HCT116 (cell line): ENCODE data around the gene MICALL2. TPM values are rescaled to one million over a fixed set of nuclear protein-coding genes. Genes with fewer than 3 reads are reported as not detected.

Experiments
- ATAC-seq: fragments of 200-7000 bp; cut with Tn5 transposase; 2 replicates; pipeline ENCODE4 v1.9.1; 2020; ENCODE audit warnings: mild to moderate bottlenecking, moderate library complexity
- BruUV-seq: library from RNA; stranded (reverse); fragments of 400-500 nt; replicated peaks from 2 replicates; lab custom pipeline; 2021; lab: Mats Ljungman, UMichigan
- CTCF ChIA-PET: fragments of 300-600 bp; sonication (Branson Sonifier 250); formaldehyde crosslinking; loops from one replicate; lab custom pipeline; 2021; ENCODE audit warnings: antibody characterized with exemption; lab: Charles Lee
- POLR2A ChIA-PET: fragments of 300-600, 350-600 bp; sonication (Branson Sonifier 250); formaldehyde crosslinking; loops from one replicate; lab custom pipeline; 2021; ENCODE audit warnings: antibody characterized with exemption; lab: Charles Lee
- RAD21 ChIA-PET, 2 experiments: fragments of 300-600 bp; sonication (Branson Sonifier 250); formaldehyde crosslinking; loops; one replicate each; lab custom pipeline; 2023; ENCODE audit warnings: low total read pairs in 2 of 2; ENCODE audit not compliant: uncharacterized antibody in 2 of 2, unreplicated experiment in 2 of 2, low non-redundant PET in 1 of 2; lab: Charles Lee
- DNase-seq: peaks from one replicate; pipeline ENCODE4 v3.0.0-alpha.2; 2010; ENCODE audit warnings: low read depth, low spot score
- H2AFZ ChIP-seq: fragments of 200-600 bp; shearing (Covaris generic), sonication (generic); 2 replicates; pipeline ENCODE4 v1.6.1; 2017; ENCODE audit warnings: low read depth, mixed run types, mixed read lengths, antibody characterized with exemption, low read length; ENCODE audit not compliant: poor library complexity, severe bottlenecking
- H3K27ac ChIP-seq: 2 replicates; pipeline ENCODE4 v1.5.1; 2012; ENCODE audit warnings: low read depth, low read length
- H3K27me3 ChIP-seq: fragments of 200-600 bp; sonication (generic); 2 replicates; pipeline ENCODE4 v1.6.1; 2016; ENCODE audit warnings: mixed run types, low read length, mixed read lengths; ENCODE audit not compliant: insufficient read depth
- H3K36me3 ChIP-seq, 2 experiments: fragments of 200-500 bp in 1 of 2; fragments of 200-600 bp in 1 of 2; sonication (Bioruptor generic) in 1 of 2; sonication (generic) in 1 of 2; 2 replicates each; pipeline versions ENCODE4 v1.5.1 to v1.6.1; 2014 to 2016; ENCODE audit warnings: low read length in 2 of 2, inconsistent platforms in 1 of 2, mixed read lengths in 1 of 2, mixed run types in 1 of 2; ENCODE audit not compliant: insufficient read depth in 2 of 2, control insufficient read depth in 1 of 2
- H3K4me1 ChIP-seq, 2 experiments: fragments of 200-600 bp in 1 of 2; sonication (generic) in 1 of 2; 2 replicates each; pipeline versions ENCODE4 v1.5.1 to v1.6.1; 2012 to 2017; ENCODE audit warnings: low read length in 2 of 2, inconsistent platforms in 1 of 2, mild to moderate bottlenecking in 1 of 2, mixed read lengths in 1 of 2, mixed run types in 1 of 2, moderate library complexity in 1 of 2; ENCODE audit not compliant: insufficient read depth in 2 of 2, control insufficient read depth in 1 of 2
- H3K4me2 ChIP-seq: fragments of 200-600 bp; sonication (generic); 2 replicates; pipeline ENCODE4 v1.6.1; 2017; ENCODE audit warnings: mixed run types, low read length, mixed read lengths
- H3K4me3 ChIP-seq, 2 experiments: fragments of 200-600 bp in 1 of 2; sonication (generic) in 1 of 2; replicated peaks in 1 of 2; 2 replicates each; pipeline ENCODE4 v1.5.1; 2011 to 2016; ENCODE audit warnings: low read length in 2 of 2, control low read depth in 1 of 2, low read depth in 1 of 2, mild to moderate bottlenecking in 1 of 2, mixed read lengths in 1 of 2, mixed run types in 1 of 2
- H3K79me2 ChIP-seq: fragments of 200-600 bp; sonication (generic); 2 replicates; pipeline ENCODE4 v1.6.1; 2017; ENCODE audit warnings: mild to moderate bottlenecking, mixed run types, low read length, moderate library complexity, mixed read lengths; ENCODE audit not compliant: insufficient read depth
- H3K9ac ChIP-seq: fragments of 200-600 bp; sonication (generic); 2 replicates; pipeline ENCODE4 v1.6.1; 2016; ENCODE audit warnings: low read length, mixed read lengths
- H3K9me2 ChIP-seq: fragments of 200-600 bp; sonication (generic), shearing (Covaris generic); 2 replicates; pipeline ENCODE4 v1.6.1; 2017; ENCODE audit warnings: mixed run types, mild to moderate bottlenecking, moderate library complexity; ENCODE audit not compliant: insufficient read depth
- H3K9me3 ChIP-seq, 2 experiments: fragments of 200-500 bp in 1 of 2; fragments of 200-600 bp in 1 of 2; sonication (Bioruptor generic) in 1 of 2; sonication (generic) in 1 of 2; 2 replicates each; pipeline ENCODE4 v1.6.1; 2014 to 2017; ENCODE audit warnings: low read length in 2 of 2, mixed read lengths in 2 of 2, inconsistent platforms in 1 of 2, low read depth in 1 of 2, mild to moderate bottlenecking in 1 of 2, mixed run types in 1 of 2, moderate library complexity in 1 of 2; ENCODE audit not compliant: control insufficient read depth in 1 of 2, insufficient read depth in 1 of 2
- H4K20me1 ChIP-seq: fragments of 200-600 bp; sonication (generic), shearing (Covaris generic); 2 replicates; pipeline ENCODE4 v1.6.1; 2017; ENCODE audit warnings: mixed run types, mild to moderate bottlenecking, moderate library complexity; ENCODE audit not compliant: insufficient read depth
- CBX3 ChIP-seq: IDR thresholded peaks from 2 replicates; pipeline ENCODE4 v1.6.1; 2012; ENCODE audit warnings: low read depth
- CTCF ChIP-seq, 3 experiments: fragments of 200-600 bp in 1 of 3; sonication (generic) in 1 of 3; IDR thresholded peaks in 2 of 3; conservative IDR thresholded peaks in 1 of 3; 2 replicates each; pipeline ENCODE4 v1.5.1; 2012 to 2017; ENCODE audit warnings: low read depth in 2 of 3, low read length in 2 of 3, antibody characterized with exemption in 1 of 3, borderline replicate concordance in 1 of 3, control low read depth in 1 of 3, mild to moderate bottlenecking in 1 of 3, mixed read lengths in 1 of 3, mixed run types in 1 of 3, moderate library complexity in 1 of 3; ENCODE audit not compliant: insufficient read depth in 1 of 3
- ELF1 ChIP-seq: IDR thresholded peaks from 2 replicates; pipeline ENCODE4 v1.6.1; 2012; ENCODE audit warnings: low read depth, borderline replicate concordance
- EZH2 ChIP-seq: fragments of 200-600 bp; sonication (generic); IDR thresholded peaks from 2 replicates; pipeline ENCODE4 v1.6.1; 2017; ENCODE audit warnings: antibody characterized with exemption, mixed run types
- EZH2phosphoT487 ChIP-seq: fragments of 200-600 bp; IDR thresholded peaks from 2 replicates; pipeline ENCODE4 v1.6.1; 2018; ENCODE audit warnings: antibody characterized with exemption, borderline replicate concordance
- JUND ChIP-seq: IDR thresholded peaks from 2 replicates; pipeline ENCODE4 v1.6.1; 2012
- POLR2A ChIP-seq: IDR thresholded peaks from 2 replicates; pipeline ENCODE4 v1.7.0; 2011; ENCODE audit warnings: borderline replicate concordance; ENCODE audit not compliant: insufficient read depth, insufficient read length; ENCODE audit errors: extremely low read depth
- POLR2AphosphoS5 ChIP-seq: IDR thresholded peaks from 2 replicates; pipeline ENCODE4 v1.6.1; 2011; ENCODE audit warnings: mild to moderate bottlenecking, low read depth, low read length, moderate library complexity
- RAD21 ChIP-seq: IDR thresholded peaks from 2 replicates; pipeline ENCODE4 v1.6.1; 2012; ENCODE audit warnings: low read depth, mild to moderate bottlenecking
- REST ChIP-seq: IDR thresholded peaks from 2 replicates; pipeline ENCODE4 v1.6.1; 2012; ENCODE audit warnings: low read depth
- SIN3A ChIP-seq: IDR thresholded peaks from 2 replicates; pipeline ENCODE4 v1.6.1; 2012; ENCODE audit warnings: low read depth
- SP1 ChIP-seq: IDR thresholded peaks from 2 replicates; pipeline ENCODE4 v1.6.1; 2012; ENCODE audit warnings: low read depth
- SRF ChIP-seq: IDR thresholded peaks from 2 replicates; pipeline ENCODE4 v1.6.1; 2012; ENCODE audit warnings: low read depth
- YY1 ChIP-seq: IDR thresholded peaks from 2 replicates; pipeline ENCODE4 v1.6.1; 2011; ENCODE audit warnings: low read length, low read depth, moderate library complexity, mild to moderate bottlenecking; ENCODE audit not compliant: insufficient replicate concordance; ENCODE audit errors: extremely low read depth
- ZBTB33 ChIP-seq: IDR thresholded peaks from 2 replicates; pipeline ENCODE4 v1.6.1; 2011; ENCODE audit warnings: mild to moderate bottlenecking, low read length, moderate library complexity; ENCODE audit not compliant: insufficient replicate concordance; ENCODE audit errors: extremely low read depth
- ZFX ChIP-seq: fragments of 450-650 bp; IDR thresholded peaks from 2 replicates; pipeline ENCODE4 v1.6.1; 2017
- ZNF274 ChIP-seq: fragments of 200-500 bp; sonication (Bioruptor generic); IDR thresholded peaks from 2 replicates; pipeline ENCODE4 v1.6.1; 2014; ENCODE audit warnings: mild to moderate bottlenecking, low read depth, low read length, inconsistent platforms
- intact Hi-C: fragments of 100-400 bp; cut with micrococcal nuclease; formaldehyde crosslinking; loops from 2 replicates; pipeline ENCODE4 v1.10.0; 2022
- total RNA-seq: library from RNA; stranded (reverse); gene quantifications from one replicate; pipeline ENCODE4 v1.2.1, GENCODE V29; 2021; ENCODE audit not compliant: unreplicated experiment
- TF ChIP-seq, protein P1 (sequence below): IDR thresholded peaks from 2 replicates; pipeline ENCODE4 v1.6.1; 2012

Gene MICALL2
- total RNA-seq, 1 experiment from 2014 or later = 60.7 TPM

DNA sequence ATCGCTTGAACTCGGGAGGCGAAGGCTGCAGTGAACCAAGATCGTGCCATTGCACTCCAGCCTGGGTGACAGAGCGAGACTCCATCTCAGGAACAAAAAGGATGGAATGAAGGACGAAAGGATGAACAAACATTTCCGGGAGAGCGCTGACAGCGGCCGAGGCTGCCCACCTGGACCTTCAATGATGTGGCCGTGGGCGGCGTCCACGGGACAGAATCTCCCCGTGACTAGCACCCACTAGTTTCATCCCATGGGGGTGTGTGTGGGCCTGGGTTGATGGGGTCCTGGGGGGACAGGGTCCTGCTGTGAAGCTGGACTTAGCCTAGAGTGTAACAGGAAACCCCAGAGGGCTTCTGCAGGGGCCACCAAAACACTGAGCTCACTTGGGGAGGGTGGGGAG, 32.8 kb downstream of the MICALL2 start:
- Histone ChIP-seq H2AFZ (no peak overlapping the region), H3K9me3 (no peaks in the 10 kb centered on the region), H3K4me1 (no peaks in the 10 kb centered on the region), H3K27ac (no peak overlapping the region), H3K9me2 (no peaks in the 10 kb centered on the region), H3K36me3 (no peaks in the 10 kb centered on the region), H3K79me2 (no peaks in the 10 kb centered on the region), H3K4me2 (no peak overlapping the region), H3K9ac (no peak overlapping the region), H3K27me3 (no peaks in the 10 kb centered on the region), H4K20me1 (no peaks in the 10 kb centered on the region), H3K4me3 (no peak overlapping the region)
- ChIA-PET CTCF (no interaction called here), POLR2A (no interaction called here), RAD21 (no interaction called here)
- BruUV-seq = no TSS peak
- DNase-seq (no peak), ATAC-seq (no peak)
- no peak for TF ChIP-seq JUND
- no peak for TF ChIP-seq SRF
- TF ChIP-seq REST = no peak
- no peak for TF ChIP-seq SP1
- TF ChIP-seq CTCF (IDR thresholded peaks at IDR 0.05 in 2 of 3, conservative IDR thresholded peaks at IDR 0.05 in 1 of 3; ENCODE audit: borderline replicate concordance in 1 of 3, insufficient read depth in 1 of 3, low read depth in 2 of 3, low read length in 2 of 3) = no peak
- no peak for TF ChIP-seq SIN3A
- no peak for TF ChIP-seq ELF1
- no peak for TF ChIP-seq ZBTB33
- no peak for TF ChIP-seq CBX3
- TF ChIP-seq RAD21 = no peak
- no peak for TF ChIP-seq POLR2AphosphoS5
- no peak for TF ChIP-seq ZFX
- no peak for TF ChIP-seq ZNF274
- no peak for TF ChIP-seq EZH2phosphoT487
- TF ChIP-seq YY1 = no peak
- TF ChIP-seq, protein P1, sequence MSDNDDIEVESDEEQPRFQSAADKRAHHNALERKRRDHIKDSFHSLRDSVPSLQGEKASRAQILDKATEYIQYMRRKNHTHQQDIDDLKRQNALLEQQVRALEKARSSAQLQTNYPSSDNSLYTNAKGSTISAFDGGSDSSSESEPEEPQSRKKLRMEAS = no peak
- TF ChIP-seq EZH2 = no peak
- TF ChIP-seq POLR2A = no peak
- intact Hi-C loops = no loop called here
